Activated CD4-positive, alpha-beta T cell treated with anti-CD3 and anti-CD28 coated beads, Interleukin-2, amount 10 ng/mL, durations not matched to agents 24 days and 14 days (primary cell): ENCODE measurements around the gene TENT4A. TPM values are rescaled to one million over a fixed set of nuclear protein-coding genes. Genes with fewer than 3 reads are reported as not detected.
A peak's percentile ranks its signal among the peaks of the same experiment; 100 is the strongest.
"Not testable (repeated sequence)": the region's sequence is repeated elsewhere in the genome, so short reads cannot be mapped to it uniquely, and the experiment has no call there.

Source experiments
- DNase-seq: peaks from one replicate; pipeline ENCODE4 v3.0.0; 2022
- H3K27ac Mint-ChIP-seq: one replicate; pipeline ENCODE4 v1.8.0; 2022; ENCODE audit warnings: mild to moderate bottlenecking, mixed read lengths
- H3K27me3 Mint-ChIP-seq: one replicate; pipeline ENCODE4 v1.8.0; 2022; ENCODE audit warnings: mixed read lengths
- H3K36me3 Mint-ChIP-seq: one replicate; pipeline ENCODE4 v1.8.0; 2022; ENCODE audit warnings: low read depth, mild to moderate bottlenecking, mixed read lengths
- H3K4me1 Mint-ChIP-seq: one replicate; pipeline ENCODE4 v1.8.0; 2021; ENCODE audit warnings: mixed read lengths
- H3K4me3 Mint-ChIP-seq: one replicate; pipeline ENCODE4 v1.8.0; 2022; ENCODE audit warnings: mild to moderate bottlenecking, moderate library complexity, mixed read lengths
- H3K9me3 Mint-ChIP-seq: one replicate; pipeline ENCODE4 v1.8.0; 2021; ENCODE audit warnings: mixed read lengths
- intact Hi-C: fragments of 100-400 bp; cut with micrococcal nuclease; formaldehyde crosslinking; loops from one replicate; pipeline ENCODE4 v1.15.1; 2023
- total RNA-seq: library from RNA; stranded (reverse); gene quantifications from 2 replicates; pipeline ENCODE4 v1.2.3, GENCODE V29; 2022

Gene TENT4A
- total RNA-seq = 38.8 and 43.4 TPM in 2 replicates

- peaks cover 18% of the 10 kb centered on the region for H3K36me3 Mint-ChIP-seq
- intact Hi-C loops = loop anchor here (1.0 to 10.0 kb wide), 6 partner anchors 23 to 1219 kb away; partner anchors contain the start of genes FASTKD3, MED10, MTRR and NSUN2
- H3K27ac Mint-ChIP-seq = peak within 1 kb of the TSS; percentile 97
- peak within 1 kb of the TSS; percentile 89 for H3K4me3 Mint-ChIP-seq
- H3K27me3 Mint-ChIP-seq = no peaks in the 10 kb centered on the region
- H3K9me3 Mint-ChIP-seq = no peaks in the 10 kb centered on the region
- H3K4me1 Mint-ChIP-seq = peaks cover 44% of the 10 kb centered on the region
- DNase-seq = peak; percentile 77
Observed at GRCh38 chr5:6713274-6714225, at the start of gene TENT4A. Gene TENT4A (plus strand): TSS chr5:6713432. CDS start chr5:6713984, 552 bp downstream.

GRCh38 chr5:6666762-6667161, 46.5 kb upstream of the TENT4A start:
- Mint-ChIP-seq H3K27me3 (no peaks in the 10 kb centered on the region), H3K36me3 (peaks cover 18% of the 10 kb centered on the region), H3K9me3 (peaks cover 6% of the 10 kb centered on the region), H3K4me1 (no peaks in the 10 kb centered on the region), H3K4me3 (no peak overlapping the region), H3K27ac (no peak overlapping the region)
- DNase-seq = no peak
- intact Hi-C loops = no loop called here

DNA sequence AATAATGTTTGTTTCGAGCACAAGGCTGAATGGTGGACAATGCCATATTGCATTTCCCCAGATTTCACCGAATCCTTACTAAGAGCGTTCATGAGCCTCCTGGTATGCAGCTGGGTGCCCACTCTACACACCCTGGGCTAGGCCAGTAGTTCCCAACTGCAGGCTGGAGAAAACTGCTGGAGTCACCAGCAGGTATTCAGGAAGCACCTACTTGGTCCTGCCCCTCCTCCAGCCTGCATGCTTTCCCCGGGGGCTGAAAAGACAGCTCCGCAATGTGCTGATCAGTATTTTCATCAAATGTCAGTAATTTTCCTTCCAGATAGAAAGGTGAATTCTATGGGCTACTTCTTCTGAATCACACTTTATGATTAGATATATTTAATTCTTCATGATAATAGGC, 45.6 kb upstream of the TENT4A start:
- Mint-ChIP-seq H3K27ac (no peak overlapping the region), H3K4me3 (no peak overlapping the region), H3K36me3 (peaks cover 18% of the 10 kb centered on the region), H3K27me3 (no peaks in the 10 kb centered on the region), H3K9me3 (peaks cover 6% of the 10 kb centered on the region), H3K4me1 (no peaks in the 10 kb centered on the region)
- DNase-seq = no peak
- intact Hi-C loops = no loop called here

GRCh38 chr5:6668717-6669116, 44.5 kb upstream of the TENT4A start:
- H3K27me3 Mint-ChIP-seq, DNase-seq, intact Hi-C loops: not testable (repeated sequence)

DNA sequence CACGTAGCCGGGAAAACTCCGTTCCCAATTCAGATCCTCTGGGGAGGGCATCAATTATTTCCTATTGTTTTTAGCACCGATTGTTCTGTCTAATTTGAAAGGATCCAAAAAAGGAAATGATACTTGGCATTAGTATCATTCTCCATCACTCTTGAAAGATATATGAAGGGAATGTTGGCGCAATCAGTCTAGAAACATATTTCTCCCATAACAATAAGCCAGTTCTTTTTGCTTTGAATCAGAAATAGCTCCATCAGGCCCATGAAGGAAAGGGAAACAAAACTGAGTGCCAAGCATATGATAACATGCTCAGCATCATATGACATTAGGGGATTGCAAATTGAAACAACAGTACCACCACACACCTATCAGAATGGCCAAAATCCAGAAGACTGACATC, 40.2 kb upstream of the TENT4A start:
- no peak overlapping the region for H3K27ac Mint-ChIP-seq
- no peaks in the 10 kb centered on the region for H3K4me1 Mint-ChIP-seq

More at GRCh38 chr5:6668717-6669116, 44.5 kb upstream of the TENT4A start:
- peaks cover 19% of the 10 kb centered on the region for H3K36me3 Mint-ChIP-seq
- H3K4me1 Mint-ChIP-seq, H3K4me3 Mint-ChIP-seq, H3K9me3 Mint-ChIP-seq, H3K27ac Mint-ChIP-seq: not testable (repeated sequence)

GRCh38 chr5:6673963-6674362, 39.3 kb upstream of the TENT4A start:
- Mint-ChIP-seq H3K27me3 (no peaks in the 10 kb centered on the region), H3K4me1 (no peaks in the 10 kb centered on the region), H3K27ac (no peak overlapping the region), H3K4me3 (no peak overlapping the region), H3K36me3 (peaks cover 18% of the 10 kb centered on the region), H3K9me3 (peaks cover 9% of the 10 kb centered on the region)
- intact Hi-C loops = no loop called here
- no peak for DNase-seq

More for the DNA sequence above, 40.2 kb upstream of the TENT4A start:
- no peaks in the 10 kb centered on the region for H3K27me3 Mint-ChIP-seq
- peak; percentile 21 for DNase-seq
- intact Hi-C loops = no loop called here
- no peak overlapping the region for H3K4me3 Mint-ChIP-seq
- H3K9me3 Mint-ChIP-seq = peaks cover 9% of the 10 kb centered on the region
- peaks cover 19% of the 10 kb centered on the region for H3K36me3 Mint-ChIP-seq

DNA sequence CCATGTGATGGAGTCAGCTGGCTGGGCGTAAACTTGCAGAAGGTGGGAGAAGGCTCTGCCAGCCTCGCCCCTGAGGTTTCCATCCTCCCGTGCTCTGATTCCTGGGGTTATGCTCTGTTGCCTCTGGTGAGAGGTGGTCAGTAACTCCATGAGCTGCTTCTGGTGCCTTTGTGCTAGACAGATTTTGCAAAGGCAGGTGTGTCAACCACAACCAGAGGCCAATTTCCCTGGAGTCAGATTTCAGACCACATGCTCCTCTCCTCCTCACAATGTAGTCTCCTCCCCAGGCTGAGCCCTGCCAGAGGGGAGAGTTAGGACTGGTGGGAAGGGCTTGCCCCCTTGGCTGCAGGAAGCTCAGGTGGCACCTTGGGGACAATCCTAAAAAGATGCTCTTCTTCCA, 38.8 kb upstream of the TENT4A start:
- intact Hi-C loops = no loop called here
- H3K27ac Mint-ChIP-seq = no peak overlapping the region
- H3K27me3 Mint-ChIP-seq = no peaks in the 10 kb centered on the region
- no peak overlapping the region for H3K4me3 Mint-ChIP-seq
- H3K36me3 Mint-ChIP-seq = peaks cover 18% of the 10 kb centered on the region
- DNase-seq = peak; percentile 29
- H3K9me3 Mint-ChIP-seq = peaks cover 9% of the 10 kb centered on the region
- no peaks in the 10 kb centered on the region for H3K4me1 Mint-ChIP-seq

- no peaks in the 10 kb centered on the region for H3K4me1 Mint-ChIP-seq
- H3K9me3 Mint-ChIP-seq = peaks cover 9% of the 10 kb centered on the region
- H3K27me3 Mint-ChIP-seq = no peaks in the 10 kb centered on the region
- intact Hi-C loops = no loop called here
- no peak for DNase-seq
- no peak overlapping the region for H3K4me3 Mint-ChIP-seq
- H3K36me3 Mint-ChIP-seq = peaks cover 15% of the 10 kb centered on the region
- H3K27ac Mint-ChIP-seq = no peak overlapping the region
Observed at GRCh38 chr5:6674886-6675285, 38.3 kb upstream of the TENT4A start.

- Mint-ChIP-seq H3K4me3 (no peak overlapping the region), H3K27ac (no peak overlapping the region), H3K9me3 (peaks cover 8% of the 10 kb centered on the region), H3K27me3 (no peaks in the 10 kb centered on the region), H3K4me1 (no peaks in the 10 kb centered on the region), H3K36me3 (peaks cover 6% of the 10 kb centered on the region)
- DNase-seq = peak; percentile 27
- intact Hi-C loops = no loop called here
Observed at GRCh38 chr5:6675784-6676491, 37.3 kb upstream of the TENT4A start.

DNA sequence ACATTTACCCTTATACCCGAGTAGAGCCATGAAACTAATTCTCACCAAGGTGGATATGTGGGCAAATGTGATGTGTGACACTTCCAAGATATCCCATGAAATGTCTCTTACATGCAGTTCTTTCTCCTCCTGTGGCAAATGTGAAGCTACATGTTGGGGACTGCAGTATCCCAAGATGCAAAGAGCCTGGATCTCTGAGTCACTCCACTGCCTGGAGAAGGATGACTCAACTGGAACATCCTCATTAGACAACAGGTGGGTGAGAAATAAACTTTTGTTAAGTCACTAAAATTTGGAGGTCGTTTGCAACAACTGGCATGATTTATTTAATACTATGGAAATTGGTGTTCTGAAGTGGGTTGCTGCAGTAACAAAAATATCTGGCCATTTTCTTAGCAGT, 36.5 kb upstream of the TENT4A start:
- Mint-ChIP-seq H3K4me1 (no peaks in the 10 kb centered on the region), H3K9me3 (peaks cover 3% of the 10 kb centered on the region), H3K27ac (no peak overlapping the region), H3K4me3 (no peak overlapping the region), H3K27me3 (peaks cover 2% of the 10 kb centered on the region), H3K36me3 (peaks cover 2% of the 10 kb centered on the region)
- peak; percentile 22 for DNase-seq
- intact Hi-C loops = no loop called here

GRCh38 chr5:6678385-6678784, 34.8 kb upstream of the TENT4A start:
- Mint-ChIP-seq H3K4me1 (no peaks in the 10 kb centered on the region), H3K9me3 (peaks cover 3% of the 10 kb centered on the region), H3K27me3 (peaks cover 2% of the 10 kb centered on the region), H3K36me3 (peaks cover 2% of the 10 kb centered on the region), H3K4me3 (no peak overlapping the region), H3K27ac (no peak overlapping the region)
- intact Hi-C loops = no loop called here
- DNase-seq = peak; percentile 22

- H3K9me3 Mint-ChIP-seq = peaks cover 3% of the 10 kb centered on the region
- no peaks in the 10 kb centered on the region for H3K36me3 Mint-ChIP-seq
- DNase-seq = no peak
- no peak overlapping the region for H3K4me3 Mint-ChIP-seq
- intact Hi-C loops = no loop called here
- peaks cover 4% of the 10 kb centered on the region for H3K27me3 Mint-ChIP-seq
- H3K27ac Mint-ChIP-seq = no peak overlapping the region
- H3K4me1 Mint-ChIP-seq = no peaks in the 10 kb centered on the region
Observed at GRCh38 chr5:6680922-6681321, 32.3 kb upstream of the TENT4A start.

- H3K27ac Mint-ChIP-seq = no peak overlapping the region
- no peak for DNase-seq
- no peaks in the 10 kb centered on the region for H3K36me3 Mint-ChIP-seq
- no peak overlapping the region for H3K4me3 Mint-ChIP-seq
- no peaks in the 10 kb centered on the region for H3K4me1 Mint-ChIP-seq
- no peaks in the 10 kb centered on the region for H3K9me3 Mint-ChIP-seq
- peaks cover 8% of the 10 kb centered on the region for H3K27me3 Mint-ChIP-seq
- intact Hi-C loops = no loop called here
Observed at GRCh38 chr5:6681682-6682081, 31.6 kb upstream of the TENT4A start.

DNA sequence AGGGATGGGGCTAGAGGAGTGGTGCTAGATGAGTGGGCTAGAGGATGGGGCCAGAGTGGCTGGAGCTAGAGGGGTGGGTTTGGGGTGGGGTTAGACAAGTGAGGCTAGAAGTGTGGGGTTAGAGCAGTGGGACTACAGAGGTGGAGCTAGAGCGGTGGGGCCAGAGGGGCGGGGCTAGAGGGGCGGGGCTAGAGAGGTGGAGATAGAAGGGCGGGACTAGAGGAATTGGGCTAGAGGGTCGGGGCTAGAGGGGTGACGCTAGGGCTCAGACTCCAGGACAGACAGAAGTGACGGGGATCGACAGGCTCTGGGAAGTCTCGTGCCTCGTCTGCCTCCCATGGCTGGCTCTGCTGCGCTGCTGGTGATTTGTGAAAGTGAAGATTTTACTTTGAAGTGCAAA, 31.0 kb upstream of the TENT4A start:
- H3K27ac Mint-ChIP-seq = no peak overlapping the region
- intact Hi-C loops = no loop called here
- no peak overlapping the region for H3K4me3 Mint-ChIP-seq
- no peaks in the 10 kb centered on the region for H3K9me3 Mint-ChIP-seq
- no peaks in the 10 kb centered on the region for H3K36me3 Mint-ChIP-seq
- peaks cover 11% of the 10 kb centered on the region for H3K27me3 Mint-ChIP-seq
- no peaks in the 10 kb centered on the region for H3K4me1 Mint-ChIP-seq
- no peak for DNase-seq
